Renal cortex interstitium (tissue), 11 donors: ENCODE measurements around the gene AAR2. TPM values are rescaled to one million over a fixed set of nuclear protein-coding genes. Genes with fewer than 3 reads are reported as not detected.

Experiments
- DNase-seq, 11 donors: peaks; one replicate each; pipeline ENCODE4 v3.0.0-alpha.2; 2013; ENCODE audit warnings: low read depth in 9 of 11, low spot score in 4 of 11; ENCODE audit errors: extremely low read depth in 1 of 11
- polyA plus RNA-seq, 3 donors: library from polyadenylated mRNA; unstranded; fragments of 120-200 nt; gene quantifications; one replicate each; pipeline ENCODE4 v1.2.1, GENCODE V29; 2013; ENCODE audit not compliant: insufficient read length in 3 of 3

The AAR2 gene
- polyA plus RNA-seq, 3 donors: 41.0 to 44.1 (median 42.1) TPM

DNA sequence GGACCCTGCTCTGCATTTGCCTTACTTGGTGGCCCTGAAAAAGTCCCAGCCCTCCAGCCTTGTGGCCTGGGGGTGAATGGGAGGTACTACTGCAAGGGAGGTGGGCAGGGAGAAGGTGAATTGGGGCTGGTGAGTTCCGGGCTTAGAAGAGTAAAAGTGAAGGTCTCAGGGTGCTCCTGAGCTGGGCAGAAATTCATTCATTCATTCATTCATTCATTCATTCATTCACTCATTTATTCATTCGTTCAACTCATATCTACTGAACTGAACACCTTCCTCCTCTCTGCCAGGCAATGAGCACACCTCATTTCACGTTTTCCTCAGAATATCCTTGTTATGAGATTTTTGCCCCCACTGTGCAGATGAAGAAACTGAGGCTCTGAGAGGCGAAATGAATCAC lies 63.2 kb downstream of the AAR2 start:
- no peak for DNase-seq

DNA sequence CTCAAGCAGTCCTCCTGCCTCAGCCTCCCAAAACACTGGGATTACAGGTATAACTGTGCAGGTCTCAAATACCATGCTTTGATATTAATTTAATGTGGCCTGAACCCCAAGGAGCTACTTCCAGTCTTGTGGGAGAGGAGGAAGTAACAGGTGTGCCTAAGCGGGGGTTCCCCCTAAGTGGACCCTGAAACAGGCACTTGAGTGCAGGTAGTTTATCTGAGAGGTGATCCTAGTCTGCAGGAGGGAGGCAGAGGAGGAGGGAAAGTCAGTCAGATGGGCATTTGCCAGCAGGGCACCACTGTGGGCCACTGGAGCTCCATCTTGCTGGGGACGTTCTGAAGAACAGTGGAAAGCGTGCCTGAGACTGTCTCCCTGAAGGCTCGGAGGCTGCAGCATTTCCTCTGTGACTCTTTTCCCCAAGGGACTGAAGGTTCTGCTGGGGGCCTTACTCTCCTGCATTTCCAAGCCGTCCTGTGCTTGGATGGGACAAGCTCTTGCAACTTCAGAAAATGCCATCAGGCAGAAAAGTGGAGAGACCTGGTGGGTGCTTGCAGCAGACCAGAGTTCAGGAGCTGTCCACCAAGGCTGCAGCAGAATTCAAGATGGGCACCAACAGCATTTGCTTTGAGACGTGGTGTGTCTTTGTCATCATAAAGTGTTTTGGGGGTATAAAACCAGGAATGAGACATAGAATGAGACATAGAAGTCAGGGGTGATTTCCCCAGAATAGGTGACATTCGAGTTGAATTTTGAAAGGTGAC lies 65.3 kb downstream of the AAR2 start:
- no peak for DNase-seq

DNA sequence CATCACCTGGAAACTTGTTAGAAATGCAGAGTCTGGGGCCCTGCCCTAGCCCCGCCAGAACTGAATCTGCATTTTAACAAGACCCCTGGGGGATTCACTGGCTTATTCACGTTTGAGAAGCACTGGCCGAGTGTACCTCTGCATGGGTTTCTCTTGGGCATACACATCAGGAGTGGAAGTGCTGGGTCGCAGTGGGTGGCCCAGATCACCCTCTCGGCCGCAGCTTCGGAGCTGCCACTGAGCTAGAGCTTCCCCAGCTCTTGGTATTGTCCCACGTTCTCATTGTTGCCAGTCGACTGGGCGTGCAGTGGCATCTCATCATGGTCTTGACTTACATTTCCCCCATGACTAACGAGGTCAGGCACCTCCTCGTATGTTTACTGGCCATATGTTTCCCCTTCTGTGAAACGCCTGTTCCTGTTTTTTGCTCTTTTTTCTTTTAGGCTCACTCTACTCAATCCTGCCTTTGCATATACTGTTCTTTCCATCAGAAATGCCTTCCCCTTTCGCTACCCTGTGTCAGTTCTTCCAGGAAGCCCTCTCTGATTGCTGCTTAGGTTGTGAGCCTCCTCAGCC lies 66.8 kb downstream of the AAR2 start:
- no peak for DNase-seq

DNA sequence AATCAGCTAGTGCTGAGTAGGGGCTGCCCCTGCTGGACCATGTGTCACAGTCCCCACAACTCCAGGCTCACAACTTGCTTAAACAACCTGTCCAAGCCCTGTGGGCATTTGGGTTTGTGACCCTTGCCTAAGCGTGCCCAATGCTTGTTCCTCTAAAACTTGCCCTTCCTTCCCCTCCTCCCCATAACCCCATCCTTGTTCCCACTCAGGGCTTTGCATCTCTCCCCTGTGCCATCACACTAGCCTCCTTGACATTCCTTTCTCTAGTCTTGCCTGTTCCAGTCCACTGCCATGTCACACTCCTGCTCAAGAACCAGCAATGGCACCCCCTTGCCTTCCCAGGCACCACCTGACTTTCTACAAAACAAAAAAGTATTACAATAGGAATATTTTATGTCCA lies 67.6 kb downstream of the AAR2 start:
- no peak for DNase-seq

DNA sequence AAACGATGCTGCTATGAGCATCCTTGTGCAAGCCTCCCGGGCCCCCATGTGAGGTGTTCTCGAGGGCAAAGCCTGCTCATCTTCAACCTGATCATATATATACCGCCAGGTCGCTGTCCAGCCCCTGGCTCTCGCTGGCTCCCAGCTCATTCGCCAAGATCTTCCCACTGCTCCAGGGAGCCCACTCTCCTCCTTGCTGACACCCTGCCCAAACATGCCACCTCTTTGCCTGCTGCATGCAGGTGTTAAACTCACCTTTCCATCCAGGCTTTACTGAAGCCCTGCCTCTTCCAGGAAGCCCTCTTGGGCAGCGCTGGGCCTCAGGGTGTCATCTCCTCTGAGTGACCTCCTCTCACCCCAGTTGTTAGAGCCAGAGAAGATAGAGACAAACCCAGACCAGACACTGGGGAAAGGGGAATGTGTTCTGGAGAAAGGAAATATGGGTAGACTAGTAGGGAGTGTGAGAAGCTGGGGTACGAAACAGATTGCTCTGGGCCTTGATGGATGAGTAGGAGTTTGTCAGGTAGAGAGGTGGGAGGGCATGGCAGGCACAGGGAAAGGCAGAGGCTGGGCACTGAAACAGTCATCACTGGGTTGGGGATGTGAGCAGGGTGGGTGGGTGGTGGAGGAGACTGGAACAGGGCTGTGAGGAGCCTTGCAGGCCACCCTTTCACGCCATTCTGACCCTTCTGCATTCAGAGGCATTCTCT lies 68.7 kb downstream of the AAR2 start:
- DNase-seq: no peak

DNA sequence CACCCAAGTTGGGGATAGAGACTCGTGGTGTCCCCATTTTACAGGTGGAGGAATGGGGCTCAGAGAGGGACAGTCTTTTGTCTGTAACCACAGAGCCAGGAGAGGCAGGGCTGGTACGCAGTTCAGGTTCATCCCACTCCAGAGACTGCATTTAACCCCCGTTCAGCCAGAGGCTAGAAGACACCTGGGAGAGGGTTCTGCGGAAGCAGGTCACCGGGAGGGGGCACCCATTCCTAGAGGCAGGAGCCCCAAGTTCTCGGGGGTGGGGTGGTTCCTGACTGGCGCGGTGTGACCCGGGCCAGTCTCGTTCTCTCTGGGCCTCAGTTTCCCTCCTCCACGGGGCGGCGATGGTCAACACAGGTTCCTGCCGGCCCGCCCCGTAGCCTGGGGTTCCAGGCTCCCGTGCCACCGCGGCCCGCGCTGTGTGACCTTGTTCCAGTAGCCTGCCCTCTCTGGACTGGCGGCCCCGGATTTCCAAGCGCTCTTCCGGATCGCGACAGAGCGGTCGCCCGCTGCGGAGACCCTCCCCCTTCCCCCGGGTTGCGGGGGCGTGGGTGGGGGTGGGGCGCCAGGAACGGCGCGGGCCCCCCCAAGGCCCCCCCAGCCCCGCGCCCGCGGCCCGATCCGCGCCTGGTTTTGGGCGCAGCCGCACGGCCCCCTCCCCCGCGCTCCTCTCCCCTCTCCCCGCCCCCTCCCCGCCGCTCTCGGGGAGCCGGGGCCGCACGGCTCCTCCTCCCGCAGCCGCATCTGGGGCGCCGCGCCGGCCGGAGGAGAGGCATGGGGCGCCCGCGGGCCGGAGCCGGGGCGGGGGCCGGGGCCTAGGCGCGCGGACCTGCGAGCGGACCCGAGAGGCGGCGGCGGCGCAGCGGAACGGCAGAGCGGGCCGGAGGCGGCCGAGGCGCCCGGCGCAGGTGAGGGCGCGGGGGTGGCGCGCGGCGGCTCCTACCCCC lies 69.6 kb downstream of the AAR2 start, which contains the start of gene DLGAP4:
DLGAP4 (plus strand) TSS at position 738 of the 950 bp plus-strand sequence. CDS start 125,379 bp downstream, outside the sequence.
- peak in 1 of 11 donors; percentile 12 for DNase-seq

Other genes starting within 250 kb of the AAR2 start
- 10 to 100 TPM; 53.2 to 68.1 (median 62.4) TPM for gene EPB41L1, start 81.7 kb upstream of the AAR2 start, polyA plus RNA-seq
- gene DLGAP4, start 69.9 kb downstream of the AAR2 start, polyA plus RNA-seq: 10 to 100 TPM; 51.6 to 75.1 (median 66.5) TPM